ENCODE results near the gene FAM89A. TPM values are rescaled to one million over a fixed set of nuclear protein-coding genes. Genes with fewer than 3 reads are reported as not detected.
"Not testable (repeated sequence)": the region's sequence is repeated elsewhere in the genome, so short reads cannot be mapped to it uniquely, and the experiment has no call there.

Gene FAM89A
- polyA plus RNA-seq, 3 donors, result 17.1 to 21.3 (median 20.6) TPM

- DNase-seq (ENCODE audit: low read depth in 3 of 3, low spot score in 2 of 3), result no peak
Measured at GRCh38 chr1:231037585-231038517, 2.2 kb downstream of the FAM89A start.

- DNase-seq (ENCODE audit: low read depth in 3 of 3, low spot score in 2 of 3), result no peak
Measured at GRCh38 chr1:231036416-231036815, 3.6 kb downstream of the FAM89A start.

- no peak for DNase-seq (ENCODE audit: low read depth in 3 of 3, low spot score in 2 of 3)
Measured at GRCh38 chr1:231035799-231036198, 4.3 kb downstream of the FAM89A start.

- DNase-seq (ENCODE audit: low read depth in 3 of 3, low spot score in 2 of 3), result no peak
Measured at GRCh38 chr1:231032963-231033362, 7.1 kb downstream of the FAM89A start.

- DNase-seq (ENCODE audit: low read depth in 3 of 3, low spot score in 2 of 3), result no peak
Measured at GRCh38 chr1:231029841-231030240, 10.2 kb downstream of the FAM89A start.

GRCh38 chr1:231029247-231029646 lies 10.8 kb downstream of the FAM89A start:
- DNase-seq (ENCODE audit: low read depth in 3 of 3, low spot score in 2 of 3), result not testable (repeated sequence)

- no peak for DNase-seq (ENCODE audit: low read depth in 3 of 3, low spot score in 2 of 3)
Measured at GRCh38 chr1:231028682-231029081, 11.4 kb downstream of the FAM89A start.

- DNase-seq (ENCODE audit: low read depth in 3 of 3, low spot score in 2 of 3), result no peak
Measured at GRCh38 chr1:231027971-231028370, 12.1 kb downstream of the FAM89A start.

- no peak for DNase-seq (ENCODE audit: low read depth in 3 of 3, low spot score in 2 of 3)
Measured at GRCh38 chr1:231027136-231027925, 12.7 kb downstream of the FAM89A start.

- DNase-seq (ENCODE audit: low read depth in 3 of 3, low spot score in 2 of 3), result no peak
Measured at GRCh38 chr1:231026576-231026975, 13.5 kb downstream of the FAM89A start.

GRCh38 chr1:231023150-231023549 lies 16.9 kb downstream of the FAM89A start:
- DNase-seq (ENCODE audit: low read depth in 3 of 3, low spot score in 2 of 3), result no peak

- not testable (repeated sequence) for DNase-seq (ENCODE audit: low read depth in 3 of 3, low spot score in 2 of 3)
Measured at GRCh38 chr1:231022543-231022942, 17.5 kb downstream of the FAM89A start.

GRCh38 chr1:231021540-231022031 lies 18.5 kb downstream of the FAM89A start:
- DNase-seq (ENCODE audit: low read depth in 3 of 3, low spot score in 2 of 3), result no peak

- DNase-seq (ENCODE audit: low read depth in 3 of 3, low spot score in 2 of 3), result no peak
Measured at GRCh38 chr1:231020816-231021215, 19.2 kb downstream of the FAM89A start.

- no peak for DNase-seq (ENCODE audit: low read depth in 3 of 3, low spot score in 2 of 3)
Measured at GRCh38 chr1:231020139-231020601, 19.9 kb downstream of the FAM89A start.

- no peak for DNase-seq (ENCODE audit: low read depth in 3 of 3, low spot score in 2 of 3)
Measured at GRCh38 chr1:231019711-231020110, 20.3 kb downstream of the FAM89A start.

GRCh38 chr1:231016966-231017365 lies 23.1 kb downstream of the FAM89A start:
- DNase-seq (ENCODE audit: low read depth in 3 of 3, low spot score in 2 of 3), result no peak

- no peak for DNase-seq (ENCODE audit: low read depth in 3 of 3, low spot score in 2 of 3)
Measured at GRCh38 chr1:231016234-231016633, 23.8 kb downstream of the FAM89A start.

- no peak for DNase-seq (ENCODE audit: low read depth in 3 of 3, low spot score in 2 of 3)
Measured at GRCh38 chr1:231013391-231014015, 26.6 kb downstream of the FAM89A start.

GRCh38 chr1:231011963-231012362 lies 28.1 kb downstream of the FAM89A start:
- DNase-seq (ENCODE audit: low read depth in 3 of 3, low spot score in 2 of 3), result no peak

GRCh38 chr1:231011360-231011759 lies 28.7 kb downstream of the FAM89A start:
- DNase-seq (ENCODE audit: low read depth in 3 of 3, low spot score in 2 of 3), result no peak

All from right renal cortex interstitium (tissue), 3 donors.